ENCODE data around the gene SLC4A9.

Gene SLC4A9

DNA sequence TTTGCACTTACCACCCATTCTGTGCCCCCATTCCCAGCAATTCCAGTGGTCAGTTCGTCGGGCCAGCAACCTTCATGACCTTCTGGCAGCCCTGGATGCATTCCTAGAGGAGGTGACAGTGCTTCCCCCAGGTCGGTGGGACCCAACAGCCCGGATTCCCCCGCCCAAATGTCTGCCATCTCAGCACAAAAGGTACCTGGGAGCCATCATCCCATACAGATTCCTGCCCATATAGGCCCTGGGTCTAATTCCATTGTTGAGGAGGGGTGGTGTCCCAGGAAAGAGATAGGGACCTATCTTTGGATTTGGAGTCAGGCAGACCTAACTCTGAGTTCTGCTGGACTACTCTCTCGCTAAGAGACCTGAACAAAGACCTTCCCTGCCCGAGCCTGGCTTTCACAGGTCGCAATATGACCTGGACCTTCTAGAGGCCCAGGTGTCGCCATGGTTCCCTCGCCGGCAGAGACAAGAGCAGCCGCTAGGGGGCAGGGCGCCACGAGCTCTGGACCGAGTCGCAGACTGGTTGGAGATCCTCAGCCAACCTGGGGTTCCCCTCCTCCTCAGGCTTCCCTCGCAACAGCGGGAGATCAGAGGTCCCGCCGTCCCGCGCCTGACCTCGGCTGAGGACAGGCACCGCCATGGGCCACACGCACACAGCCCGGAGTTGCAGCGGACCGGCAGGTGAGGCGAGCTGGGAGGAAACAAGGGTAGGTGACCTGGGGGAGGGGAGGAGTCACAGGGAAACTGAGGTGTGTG lies 3.1 kb downstream of the SLC4A9 start:
- POLR2A ChIA-PET = interaction anchor here (0.5 to 1.2 kb wide), 3 partner anchors 39 to 194 kb away, joined by 3 to 4 read pairs (median 3); partner anchors contain the start of genes ANKHD1 and SRA1
- TF ChIP-seq SP1 (IDR thresholded peaks at IDR 0.05) (no peak), L3MBTL2 (conservative IDR thresholded peaks at IDR 0.05) (no peak; the same call in 1 of the 2 replicates), BHLHE40 (IDR thresholded peaks at IDR 0.05; ENCODE audit: borderline replicate concordance) (no peak), PKNOX1 (IDR thresholded peaks at IDR 0.05) (no peak), SUZ12 (IDR thresholded peaks at IDR 0.05) (no peak), NFRKB (IDR thresholded peaks at IDR 0.05) (no peak), FOXM1 (IDR thresholded peaks at IDR 0.05; ENCODE audit: borderline replicate concordance) (no peak), HDGF (IDR thresholded peaks at IDR 0.05; ENCODE audit: borderline replicate concordance) (no peak), CTBP1 (IDR thresholded peaks at IDR 0.05; ENCODE audit: borderline replicate concordance) (no peak), FOXA1 (IDR thresholded peaks at IDR 0.05) (no peak), ARNT (IDR thresholded peaks at IDR 0.05) (no peak), TARDBP (IDR thresholded peaks at IDR 0.05) (no peak), ELF4 (IDR thresholded peaks at IDR 0.05) (no peak), ZNF384 (IDR thresholded peaks at IDR 0.05) (no peak), FOXK2 (IDR thresholded peaks at IDR 0.05) (no peak), LEF1 (IDR thresholded peaks at IDR 0.05; ENCODE audit: borderline replicate concordance) (no peak)
- DNase-seq (ENCODE audit: extremely low spot score) = peak; percentile 88
- CTCF ChIA-PET = interaction anchor here (0.6 to 1.8 kb wide), 13 partner anchors 10 to 359 kb away, joined by 3 to 15 read pairs (median 3); partner anchors contain the start of gene HBEGF

- POLR2A ChIA-PET = interaction anchor here (1.0 to 1.2 kb wide), 2 partner anchors 38 to 194 kb away, joined by 3 to 4 read pairs; partner anchors contain the start of genes ANKHD1 and SRA1
- CTCF ChIA-PET = interaction anchor here (0.6 to 1.8 kb wide), 14 partner anchors 9 to 358 kb away, joined by 3 to 15 read pairs (median 3); partner anchors contain the start of gene HBEGF
- no peak for DNase-seq (ENCODE audit: extremely low spot score)
- TF ChIP-seq ARNT (IDR thresholded peaks at IDR 0.05) (no peak), LEF1 (IDR thresholded peaks at IDR 0.05; ENCODE audit: borderline replicate concordance) (no peak), SP1 (IDR thresholded peaks at IDR 0.05) (no peak), FOXK2 (IDR thresholded peaks at IDR 0.05) (no peak), L3MBTL2 (conservative IDR thresholded peaks at IDR 0.05) (no peak), PKNOX1 (IDR thresholded peaks at IDR 0.05) (no peak), TARDBP (IDR thresholded peaks at IDR 0.05) (no peak), ELF4 (IDR thresholded peaks at IDR 0.05) (no peak), BHLHE40 (IDR thresholded peaks at IDR 0.05; ENCODE audit: borderline replicate concordance) (no peak), NFRKB (IDR thresholded peaks at IDR 0.05) (no peak), HDGF (IDR thresholded peaks at IDR 0.05; ENCODE audit: borderline replicate concordance) (no peak), FOXM1 (IDR thresholded peaks at IDR 0.05; ENCODE audit: borderline replicate concordance) (no peak), CTBP1 (IDR thresholded peaks at IDR 0.05; ENCODE audit: borderline replicate concordance) (no peak), ZNF384 (IDR thresholded peaks at IDR 0.05) (no peak), FOXA1 (IDR thresholded peaks at IDR 0.05) (no peak), SUZ12 (IDR thresholded peaks at IDR 0.05) (no peak)
Measured at GRCh38 chr5:140363631-140364471, 3.9 kb downstream of the SLC4A9 start.

DNA sequence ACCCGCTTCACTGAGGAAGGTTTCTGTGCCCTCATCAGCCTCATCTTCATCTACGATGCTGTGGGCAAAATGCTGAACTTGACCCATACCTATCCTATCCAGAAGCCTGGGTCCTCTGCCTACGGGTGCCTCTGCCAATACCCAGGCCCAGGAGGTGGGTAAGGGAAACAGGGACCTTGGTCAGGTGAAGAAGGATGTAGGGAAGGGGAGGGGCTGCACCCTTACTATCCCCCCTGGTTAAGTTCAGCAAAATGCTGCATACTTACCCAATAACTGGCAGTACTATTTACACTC lies 4.4 kb downstream of the SLC4A9 start:
- DNase-seq (ENCODE audit: extremely low spot score) = no peak
- no peak for TF ChIP-seq TARDBP (IDR thresholded peaks at IDR 0.05)
- TF ChIP-seq ELF4 (IDR thresholded peaks at IDR 0.05) = no peak
- no peak for TF ChIP-seq NFRKB (IDR thresholded peaks at IDR 0.05)
- no peak for TF ChIP-seq LEF1 (IDR thresholded peaks at IDR 0.05; ENCODE audit: borderline replicate concordance)
- no peak for TF ChIP-seq FOXA1 (IDR thresholded peaks at IDR 0.05)
- TF ChIP-seq CTBP1 (IDR thresholded peaks at IDR 0.05; ENCODE audit: borderline replicate concordance) = no peak
- no peak for TF ChIP-seq ZNF384 (IDR thresholded peaks at IDR 0.05)
- TF ChIP-seq BHLHE40 (IDR thresholded peaks at IDR 0.05; ENCODE audit: borderline replicate concordance) = no peak
- TF ChIP-seq L3MBTL2 (conservative IDR thresholded peaks at IDR 0.05) = no peak
- TF ChIP-seq FOXM1 (IDR thresholded peaks at IDR 0.05; ENCODE audit: borderline replicate concordance) = no peak
- no peak for TF ChIP-seq SP1 (IDR thresholded peaks at IDR 0.05)
- no peak for TF ChIP-seq ARNT (IDR thresholded peaks at IDR 0.05)
- no peak for TF ChIP-seq SUZ12 (IDR thresholded peaks at IDR 0.05)
- no peak for TF ChIP-seq FOXK2 (IDR thresholded peaks at IDR 0.05)
- TF ChIP-seq HDGF (IDR thresholded peaks at IDR 0.05; ENCODE audit: borderline replicate concordance) = no peak
- TF ChIP-seq PKNOX1 (IDR thresholded peaks at IDR 0.05) = no peak
- ChIA-PET POLR2A (no interaction called here), CTCF (interaction anchor here (0.7 to 1.8 kb wide), 6 partner anchors 8 to 120 kb away, joined by 3 to 15 read pairs (median 5); partner anchors contain the start of gene HBEGF)

GRCh38 chr5:140365282-140365681 lies 5.3 kb downstream of the SLC4A9 start:
- CTCF ChIA-PET = interaction anchor here (2.0 kb wide), 1 partner anchor 13 kb away, joined by 4 read pairs; no protein-coding TSS in a partner anchor
- no peak for TF ChIP-seq BHLHE40 (IDR thresholded peaks at IDR 0.05; ENCODE audit: borderline replicate concordance)
- DNase-seq (ENCODE audit: extremely low spot score) = no peak
- POLR2A ChIA-PET = no interaction called here

GRCh38 chr5:140365941-140366340 lies 5.9 kb downstream of the SLC4A9 start:
- DNase-seq (ENCODE audit: extremely low spot score) = no peak
- ChIA-PET CTCF (interaction anchor here (2.0 kb wide), 1 partner anchor 14 kb away, joined by 4 read pairs; no protein-coding TSS in a partner anchor), POLR2A (interaction anchor here (0.8 to 1.2 kb wide), 2 partner anchors 35 to 37 kb away, joined by 3 read pairs; no protein-coding TSS in a partner anchor)
- TF ChIP-seq HDGF (IDR thresholded peaks at IDR 0.05; ENCODE audit: borderline replicate concordance) = no peak
- TF ChIP-seq FOXM1 (IDR thresholded peaks at IDR 0.05; ENCODE audit: borderline replicate concordance) = no peak
- TF ChIP-seq CTBP1 (IDR thresholded peaks at IDR 0.05; ENCODE audit: borderline replicate concordance) = no peak
- TF ChIP-seq BHLHE40 (IDR thresholded peaks at IDR 0.05; ENCODE audit: borderline replicate concordance) = no peak
- TF ChIP-seq ARNT (IDR thresholded peaks at IDR 0.05) = no peak
- TF ChIP-seq FOXK2 (IDR thresholded peaks at IDR 0.05) = no peak
- no peak for TF ChIP-seq FOXA1 (IDR thresholded peaks at IDR 0.05)
- no peak for TF ChIP-seq PKNOX1 (IDR thresholded peaks at IDR 0.05)
- TF ChIP-seq SUZ12 (IDR thresholded peaks at IDR 0.05) = no peak
- no peak for TF ChIP-seq NFRKB (IDR thresholded peaks at IDR 0.05)
- TF ChIP-seq ELF4 (IDR thresholded peaks at IDR 0.05) = no peak
- no peak for TF ChIP-seq SP1 (IDR thresholded peaks at IDR 0.05)
- no peak for TF ChIP-seq LEF1 (IDR thresholded peaks at IDR 0.05; ENCODE audit: borderline replicate concordance)
- no peak for TF ChIP-seq L3MBTL2 (conservative IDR thresholded peaks at IDR 0.05)
- no peak for TF ChIP-seq ZNF384 (IDR thresholded peaks at IDR 0.05)
- no peak for TF ChIP-seq TARDBP (IDR thresholded peaks at IDR 0.05)

Measured in HEK293T (cell line).